GM21423 (cell line): ENCODE results near the gene AOAH.
"Not testable (repeated sequence)": the region's sequence is repeated elsewhere in the genome, so short reads cannot be mapped to it uniquely, and the experiment has no call there.

Experiments used
- ATAC-seq: cut with Tn5 transposase; IDR thresholded peaks from one replicate; pipeline ENCODE4 v1.9.1; 2021; ENCODE audit warnings: mild to moderate bottlenecking, moderate library complexity; ENCODE audit not compliant: unreplicated experiment

Gene AOAH

DNA sequence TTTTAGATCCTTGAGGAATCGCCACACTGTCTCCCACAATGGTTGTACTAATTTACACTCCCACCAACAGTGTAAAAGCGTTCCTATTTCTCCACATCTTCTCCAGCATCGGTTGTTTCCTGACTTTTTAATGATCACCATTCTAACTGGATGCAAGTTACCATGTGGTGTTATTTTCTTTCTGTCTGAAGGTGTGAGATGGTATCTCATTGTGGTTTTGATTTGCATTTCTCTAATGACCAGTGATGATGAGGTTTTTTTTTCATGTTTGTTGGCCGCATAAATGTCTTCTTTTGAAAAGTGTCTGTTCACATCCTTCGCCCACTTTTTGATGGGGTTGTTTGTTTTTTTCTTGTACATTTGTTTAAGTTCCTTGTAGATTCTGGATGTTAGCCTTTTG, 20.4 kb downstream of the AOAH start:
- ATAC-seq = not testable (repeated sequence)

DNA sequence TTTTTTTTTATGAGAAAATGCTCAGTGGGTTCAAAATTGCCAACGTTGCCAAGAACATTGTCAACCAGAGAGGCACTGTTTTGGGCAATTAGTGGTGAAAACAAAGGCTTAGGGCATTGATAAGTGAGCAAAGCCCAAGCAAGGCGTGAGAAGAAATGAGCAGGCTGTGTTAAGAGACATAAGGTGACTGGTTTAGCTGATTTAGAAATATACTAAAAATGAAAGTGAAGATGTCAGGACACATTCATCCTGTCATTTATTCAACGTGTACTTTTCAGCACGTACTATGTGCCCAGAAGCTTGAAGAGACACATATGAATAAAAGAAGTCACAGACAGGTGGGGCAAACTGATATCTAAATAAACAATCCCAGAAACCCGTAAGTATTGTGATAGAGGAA, 31.8 kb downstream of the AOAH start:
- peak; percentile 42 for ATAC-seq

DNA sequence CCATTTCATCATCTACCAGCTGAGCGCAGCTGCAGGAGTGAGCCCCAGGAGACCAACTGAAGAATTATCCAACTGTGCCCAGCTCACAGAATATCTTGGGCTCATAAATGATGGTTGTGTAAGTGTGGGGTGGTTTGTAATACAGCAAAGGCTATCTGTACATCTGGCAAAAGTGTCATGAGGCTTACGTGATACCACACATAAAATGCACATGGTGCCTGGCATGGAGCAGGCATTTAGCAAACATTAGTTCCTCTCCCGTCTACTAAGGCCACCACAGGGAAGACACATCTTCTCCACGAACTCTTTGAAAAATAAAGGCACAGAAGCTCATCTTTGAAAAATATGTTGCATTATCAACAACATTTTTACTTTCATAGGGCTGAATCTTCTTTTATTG, 32.3 kb downstream of the AOAH start:
- no peak for ATAC-seq

DNA sequence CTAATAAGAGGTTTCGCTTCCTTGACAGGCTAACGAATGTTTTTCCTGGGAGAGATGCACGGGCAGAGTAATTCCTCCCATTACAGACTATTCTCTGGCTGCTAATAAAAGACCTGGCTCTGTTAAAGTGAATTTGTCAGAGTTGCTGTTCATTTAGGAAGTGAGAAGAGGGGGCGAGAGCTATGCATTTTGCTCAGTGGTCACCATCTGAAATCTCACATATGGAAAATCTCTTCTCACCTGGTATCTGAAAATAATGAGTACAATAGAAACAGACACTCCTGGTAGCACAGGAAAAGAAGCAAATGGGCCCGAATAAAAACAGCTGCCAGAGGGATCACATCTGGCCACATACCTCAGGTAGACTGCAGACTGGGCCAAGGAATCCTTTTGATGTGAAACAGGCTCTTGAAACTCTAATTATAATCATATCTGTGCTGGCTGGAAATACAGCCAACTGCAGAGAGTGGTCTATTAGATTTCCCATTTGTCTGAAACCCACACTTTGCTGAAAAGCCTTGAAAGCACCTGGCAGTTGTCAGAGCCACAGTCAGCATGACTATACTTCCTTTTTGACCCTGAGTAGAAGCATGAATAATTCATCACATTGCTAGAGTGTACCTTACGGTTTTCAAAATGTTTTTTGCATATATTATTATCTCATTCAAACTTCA, 33.6 kb downstream of the AOAH start:
- ATAC-seq = peak; percentile 40

DNA sequence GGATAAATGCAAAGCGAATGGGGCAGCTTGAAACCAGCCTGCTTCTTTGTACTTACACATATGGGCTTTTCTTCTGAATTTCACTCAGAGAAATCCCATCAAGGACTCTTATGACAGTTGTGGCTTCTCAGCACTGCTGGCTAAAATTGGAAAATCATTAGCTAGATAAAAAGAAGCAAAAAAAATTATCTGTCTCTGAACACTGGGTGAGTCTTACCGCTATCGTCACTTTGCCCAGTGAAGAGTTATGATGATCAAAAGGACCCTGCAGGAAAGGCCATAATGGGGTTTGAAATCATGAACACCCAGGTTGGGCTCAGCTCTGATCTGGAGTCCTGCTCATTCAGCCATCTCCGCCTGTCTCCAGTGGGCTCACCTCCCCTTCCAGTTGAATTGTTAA, 34.3 kb downstream of the AOAH start:
- no peak for ATAC-seq

DNA sequence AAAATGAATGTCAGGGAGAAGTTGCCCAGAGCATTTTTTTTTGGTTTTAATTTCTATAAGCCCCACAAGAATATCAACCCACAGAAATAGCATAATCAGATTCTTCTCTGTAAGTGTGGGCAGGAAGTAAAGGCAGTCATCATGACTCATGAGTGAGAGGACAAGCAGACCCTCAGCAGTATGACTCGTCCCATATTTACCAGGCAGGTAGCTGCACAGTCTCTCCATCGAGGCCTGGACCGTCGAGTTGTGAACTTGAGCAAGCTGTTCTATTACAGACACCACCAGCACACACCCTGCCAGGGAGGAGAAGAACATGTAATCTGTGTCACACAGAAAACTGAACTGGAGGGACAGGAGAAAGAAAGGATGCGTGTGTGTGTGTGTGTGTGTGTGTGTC, 37.8 kb downstream of the AOAH start:
- no peak for ATAC-seq

DNA sequence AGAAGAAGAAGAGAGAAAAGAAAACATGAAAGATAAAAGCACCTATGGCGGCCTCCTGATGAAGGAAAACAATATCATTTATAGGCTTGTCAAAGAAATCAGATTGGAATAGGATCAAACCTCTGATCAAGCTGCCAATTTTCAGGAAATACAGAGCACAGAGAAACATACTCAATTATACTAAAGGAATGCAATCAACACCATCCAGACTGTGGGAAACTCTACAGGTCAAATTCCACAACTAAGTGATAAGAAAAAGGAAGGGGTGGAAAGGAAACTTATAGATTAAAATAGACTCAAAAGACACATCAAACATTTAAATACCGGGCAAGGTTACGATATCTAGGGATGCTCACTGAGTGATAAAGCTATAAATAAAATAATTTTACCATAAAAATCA, 39.3 kb downstream of the AOAH start:
- no peak for ATAC-seq

DNA sequence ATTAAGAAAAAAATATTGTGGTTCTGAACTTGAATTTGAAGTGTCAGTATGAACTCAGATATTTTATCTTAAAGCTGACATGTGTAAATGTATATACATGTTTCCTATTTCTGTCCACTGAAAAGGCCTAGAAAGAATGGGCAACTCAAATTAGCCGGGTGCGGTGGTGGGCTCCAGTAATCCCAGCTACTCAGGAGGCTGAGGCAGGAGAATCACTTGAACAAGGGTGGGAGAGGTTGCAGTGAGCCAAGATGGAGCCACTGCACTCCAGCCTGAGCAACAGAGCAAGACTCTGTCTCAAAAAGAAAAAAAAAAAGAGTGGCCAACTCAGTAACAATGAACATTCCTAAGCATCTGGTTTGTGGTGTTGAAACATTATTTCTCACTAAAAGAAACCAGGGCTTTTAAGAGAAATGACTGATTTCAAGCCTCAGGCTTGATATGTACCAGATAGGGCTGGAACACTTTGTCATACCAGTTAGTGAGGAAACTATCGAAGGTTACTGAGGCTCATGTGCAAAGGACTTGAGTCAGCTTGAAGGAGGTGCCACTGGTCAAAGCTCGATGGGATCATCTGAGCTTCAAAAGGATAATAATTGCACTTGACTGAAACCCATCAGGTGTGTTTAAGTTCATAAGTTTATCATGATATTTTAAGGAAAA, 40.5 kb downstream of the AOAH start:
- ATAC-seq = no peak

DNA sequence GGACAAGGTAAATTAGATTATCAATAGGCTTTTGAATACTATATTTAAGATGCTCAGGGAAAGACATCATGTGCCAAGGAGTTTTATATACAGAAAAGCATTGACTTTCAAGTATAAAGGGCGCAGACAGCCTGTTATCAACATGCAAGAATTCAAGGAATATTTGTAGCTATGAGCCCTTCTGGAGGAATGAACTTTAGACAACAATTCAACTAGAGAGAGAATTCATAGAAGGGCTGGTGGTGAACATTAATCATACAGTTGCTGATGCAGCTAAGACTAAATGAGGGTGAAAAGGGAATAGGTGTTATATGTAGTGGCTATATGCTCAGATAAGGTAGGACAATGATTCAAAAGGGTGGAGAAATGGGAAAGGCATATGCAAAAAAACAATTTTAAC, 41.2 kb downstream of the AOAH start:
- no peak for ATAC-seq

DNA sequence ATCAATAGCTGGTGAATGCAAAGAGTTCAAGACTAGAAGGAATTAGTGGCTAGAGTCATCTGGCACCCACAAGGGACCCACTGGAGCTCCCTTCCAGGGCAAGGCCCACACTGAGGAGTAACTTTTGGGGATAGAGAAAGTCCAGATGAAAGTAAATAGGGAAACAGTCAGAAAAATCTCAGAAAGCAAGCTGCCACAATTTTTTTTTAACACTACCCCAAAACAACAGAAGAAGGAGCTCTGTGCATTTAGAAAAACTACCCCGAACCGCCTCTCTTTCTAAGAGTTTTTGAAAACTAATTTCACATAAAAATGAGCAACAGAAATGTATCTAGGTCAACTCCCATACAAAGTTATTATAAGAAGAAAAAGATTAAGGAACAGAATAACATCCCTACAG, 42.2 kb downstream of the AOAH start:
- no peak for ATAC-seq

DNA sequence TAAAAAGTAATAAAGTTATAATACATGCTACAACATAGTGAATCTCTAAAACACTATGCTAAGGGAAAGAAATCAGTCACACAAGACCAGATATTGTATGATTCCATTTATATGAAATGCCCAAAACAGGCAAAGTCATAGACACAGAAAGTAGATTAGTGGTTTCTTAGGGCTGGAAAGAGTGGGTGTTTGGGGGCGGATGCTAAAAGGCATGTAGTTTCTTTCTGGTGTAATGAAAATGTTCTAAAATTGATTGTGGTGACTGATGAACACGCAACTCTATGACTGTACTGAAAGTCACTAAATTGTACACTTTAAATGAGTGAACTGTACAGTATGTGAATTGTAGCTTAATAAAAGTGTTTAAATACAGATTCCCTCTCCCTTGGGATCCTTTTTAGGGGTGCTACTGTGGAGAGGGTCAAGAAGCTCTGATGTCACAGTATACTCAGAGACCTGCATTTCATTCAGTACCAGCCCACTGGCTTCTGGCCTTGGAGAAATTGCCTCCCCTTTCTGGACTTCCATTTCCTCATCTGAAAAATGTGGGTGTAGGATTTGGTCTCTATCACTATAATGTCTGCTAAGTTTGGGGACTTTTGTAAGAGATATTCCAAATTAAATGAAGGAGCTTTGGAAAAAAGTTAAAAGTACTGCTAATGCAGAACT, 46.4 kb downstream of the AOAH start:
- ATAC-seq = no peak

DNA sequence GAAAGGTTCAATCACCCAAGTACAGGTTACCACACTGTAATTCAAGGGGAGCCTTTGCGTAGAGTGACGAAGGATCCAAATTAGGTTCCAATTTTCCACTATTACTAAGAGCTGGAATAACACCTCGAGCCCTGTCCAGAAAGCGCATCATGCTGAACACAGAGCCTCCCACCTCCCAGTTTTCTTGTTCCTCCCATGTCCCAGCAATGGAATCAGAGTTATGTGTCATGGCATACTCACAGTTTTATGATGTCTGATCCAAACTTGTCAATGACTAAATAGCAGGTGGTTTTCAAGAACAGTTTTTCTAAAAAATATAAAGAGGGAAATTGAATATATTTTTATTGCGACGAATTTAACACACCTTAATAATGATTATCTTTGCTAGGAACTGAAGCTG, 50.6 kb downstream of the AOAH start:
- ATAC-seq = no peak

DNA sequence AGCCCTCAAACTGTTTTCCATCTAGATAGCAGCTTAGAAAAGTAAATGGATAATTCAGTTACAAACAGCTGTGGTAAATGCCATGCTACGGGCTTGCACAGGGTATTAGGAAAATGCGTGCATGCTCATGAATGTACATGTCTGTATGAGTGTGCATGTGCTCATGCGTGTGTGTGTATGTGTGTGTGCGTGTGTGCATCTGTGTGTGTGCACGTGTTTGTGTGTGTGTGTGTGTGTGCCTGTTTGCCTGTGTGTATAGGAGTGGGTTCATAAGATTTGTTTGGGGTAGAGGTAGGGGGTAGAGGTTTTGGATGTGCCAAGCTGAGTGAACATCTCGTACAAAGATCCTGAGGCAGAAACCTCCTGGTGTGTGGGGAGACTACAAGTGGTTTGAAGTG, 52.9 kb downstream of the AOAH start:
- no peak for ATAC-seq

DNA sequence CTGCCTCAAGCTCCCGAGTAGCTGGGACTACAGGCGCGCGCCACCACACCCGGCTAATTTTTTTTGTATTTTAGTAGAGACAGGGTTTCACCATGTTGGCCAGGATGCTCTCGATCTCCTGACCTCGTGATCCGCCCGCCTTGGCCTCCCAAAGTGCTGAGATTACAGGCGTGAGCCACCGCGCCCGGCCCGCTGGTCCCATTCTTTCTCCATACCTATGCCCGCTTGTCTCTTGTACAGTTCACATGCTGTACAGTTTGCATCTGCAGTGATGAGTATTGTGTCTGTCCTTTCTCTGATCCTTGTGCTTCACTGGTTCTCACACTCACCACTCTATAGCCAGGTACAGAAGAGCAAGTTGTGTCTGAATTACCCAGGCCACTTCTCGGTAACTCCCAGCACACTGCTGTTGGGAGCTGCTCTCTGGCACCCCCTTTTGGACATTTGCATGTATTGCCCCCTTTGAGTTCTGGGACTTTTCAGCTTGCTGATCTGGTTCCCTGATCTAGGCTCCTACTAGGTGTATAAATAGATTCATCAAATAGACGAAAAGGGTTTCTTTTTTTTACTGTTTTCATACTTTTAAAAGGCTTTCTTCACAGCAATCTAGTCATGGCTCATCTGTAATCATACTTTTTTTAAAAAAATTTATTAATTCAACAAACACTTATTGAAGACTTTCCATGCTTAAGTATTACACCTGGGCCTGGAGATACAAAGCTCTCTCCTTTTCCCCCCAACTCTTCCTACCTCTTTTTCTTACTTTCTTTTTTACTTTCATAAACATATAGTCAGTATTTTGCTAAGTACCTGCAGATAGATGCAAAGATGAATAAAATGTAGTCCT, 53.5 kb downstream of the AOAH start:
- peak; percentile 49 for ATAC-seq

DNA sequence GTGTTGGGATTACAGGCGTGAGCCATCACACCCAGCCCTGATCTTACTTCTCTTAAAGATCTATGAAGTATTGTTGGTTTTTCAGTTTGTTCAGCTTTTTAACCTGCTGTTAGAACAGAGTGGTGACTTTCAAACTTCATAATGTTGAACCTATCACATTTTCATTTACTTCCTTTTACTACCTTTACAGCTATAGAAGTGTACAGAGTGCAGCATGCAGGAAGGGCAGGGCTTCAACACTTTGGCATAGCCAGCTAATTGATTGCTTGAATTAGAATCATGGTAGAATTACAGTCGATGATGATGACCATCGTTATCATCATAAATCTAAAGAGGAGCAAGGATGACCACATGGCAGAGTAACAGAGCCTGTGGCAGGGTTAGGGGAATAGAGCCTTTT, 55.5 kb downstream of the AOAH start:
- no peak for ATAC-seq

DNA sequence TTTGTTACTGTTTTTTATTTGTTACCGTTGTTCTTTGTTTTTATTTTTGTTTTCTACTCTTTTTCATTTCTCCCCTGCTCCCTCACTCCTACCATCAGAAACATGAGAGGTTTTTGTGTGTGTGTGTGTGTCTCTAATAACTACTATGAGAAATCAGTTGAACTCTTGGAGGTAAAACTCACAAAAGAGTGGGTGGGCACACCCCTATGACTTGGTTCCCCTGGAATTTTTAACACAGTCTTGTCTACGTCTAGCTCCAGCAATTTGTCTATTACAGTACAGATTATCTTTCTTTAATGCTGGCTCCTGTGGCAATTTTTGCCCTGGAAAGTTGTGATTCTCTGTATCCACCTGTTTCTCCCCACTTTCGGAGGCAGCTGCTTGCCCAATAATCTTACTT, 56.2 kb downstream of the AOAH start:
- ATAC-seq = no peak

DNA sequence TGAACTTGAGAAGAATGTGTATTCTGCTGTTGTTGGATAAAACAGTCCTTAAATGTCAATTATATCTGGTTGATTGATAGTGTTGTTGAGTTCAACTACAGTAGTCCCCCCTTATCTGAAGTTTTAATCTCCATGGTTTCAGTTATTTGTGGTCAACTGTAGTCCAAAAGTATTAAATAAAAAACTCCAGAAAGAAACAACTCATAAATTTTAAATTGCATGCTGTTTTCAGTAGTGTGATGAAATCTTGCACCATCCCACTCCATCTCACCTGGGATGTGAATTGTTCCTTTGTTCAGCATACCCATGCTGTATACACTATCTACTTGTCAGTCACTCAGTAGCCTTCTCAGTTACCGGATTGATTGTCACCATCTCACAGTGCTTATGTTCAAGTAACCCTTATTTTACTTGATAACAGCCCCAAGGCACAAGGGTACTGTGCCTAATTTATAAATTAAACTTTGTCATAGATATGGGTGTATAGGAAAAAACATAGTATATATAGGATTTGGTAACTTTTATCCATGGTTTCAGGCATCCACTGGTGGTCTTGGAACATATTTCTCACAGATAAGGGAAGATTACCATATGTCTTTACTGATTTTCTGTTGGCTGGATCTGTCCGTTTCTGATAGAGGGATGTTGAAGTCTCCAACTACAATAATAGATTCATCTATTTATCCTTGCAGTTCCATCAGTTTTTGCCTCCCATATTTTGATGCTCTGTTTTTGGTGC, 57.1 kb downstream of the AOAH start:
- ATAC-seq = no peak

DNA sequence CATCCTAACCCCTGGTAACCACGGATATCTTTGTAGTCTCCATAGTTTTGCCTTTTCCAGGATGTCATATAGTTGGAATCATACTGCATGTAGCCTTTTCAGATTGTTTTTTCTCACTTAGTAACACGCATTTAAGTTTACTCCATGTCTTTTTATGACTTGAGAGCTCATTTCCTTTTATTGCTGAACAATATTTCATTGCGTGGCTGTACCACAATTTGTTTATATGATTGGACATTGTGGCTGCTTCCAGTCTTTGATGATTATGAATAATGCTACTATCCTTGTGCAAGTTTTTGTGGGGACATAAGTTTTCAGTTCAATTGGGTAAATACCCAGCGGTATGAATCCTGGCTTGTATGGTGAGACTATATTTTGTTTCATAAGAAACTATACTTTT, 60.8 kb downstream of the AOAH start:
- ATAC-seq = no peak

DNA sequence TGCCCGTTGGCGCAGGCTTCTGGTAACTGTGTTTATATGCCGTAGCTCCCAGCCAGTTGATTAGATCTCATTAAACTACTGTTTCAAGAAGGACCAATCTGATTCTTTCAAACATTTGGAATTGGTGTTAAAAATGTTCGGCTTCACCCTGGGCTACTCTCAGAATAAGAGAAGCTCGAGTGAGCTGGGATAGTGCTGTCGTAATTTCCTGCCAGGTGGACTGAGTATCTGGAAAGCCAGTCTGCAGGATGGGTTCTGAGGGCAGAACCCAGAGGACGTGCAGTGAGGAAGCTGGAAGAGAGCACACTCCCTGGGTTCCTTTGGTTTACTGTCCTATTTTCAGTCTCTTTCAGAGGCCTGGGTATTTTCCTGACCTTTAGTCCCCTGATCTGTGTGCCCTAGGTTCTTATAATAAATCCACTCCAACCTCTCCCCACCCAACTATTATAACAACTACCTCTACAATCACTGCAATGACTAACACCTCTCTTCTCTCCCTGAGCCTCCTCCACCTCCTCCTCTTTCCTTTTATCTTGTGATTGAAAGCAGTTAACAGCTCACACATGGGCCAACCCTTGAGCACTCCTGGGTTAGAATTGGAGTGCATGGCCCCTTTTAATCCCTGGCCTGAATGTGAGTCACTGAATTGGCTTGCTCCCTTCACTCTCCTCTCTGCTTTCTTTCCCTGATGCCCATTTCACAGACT, 63.0 kb downstream of the AOAH start:
- no peak for ATAC-seq

DNA sequence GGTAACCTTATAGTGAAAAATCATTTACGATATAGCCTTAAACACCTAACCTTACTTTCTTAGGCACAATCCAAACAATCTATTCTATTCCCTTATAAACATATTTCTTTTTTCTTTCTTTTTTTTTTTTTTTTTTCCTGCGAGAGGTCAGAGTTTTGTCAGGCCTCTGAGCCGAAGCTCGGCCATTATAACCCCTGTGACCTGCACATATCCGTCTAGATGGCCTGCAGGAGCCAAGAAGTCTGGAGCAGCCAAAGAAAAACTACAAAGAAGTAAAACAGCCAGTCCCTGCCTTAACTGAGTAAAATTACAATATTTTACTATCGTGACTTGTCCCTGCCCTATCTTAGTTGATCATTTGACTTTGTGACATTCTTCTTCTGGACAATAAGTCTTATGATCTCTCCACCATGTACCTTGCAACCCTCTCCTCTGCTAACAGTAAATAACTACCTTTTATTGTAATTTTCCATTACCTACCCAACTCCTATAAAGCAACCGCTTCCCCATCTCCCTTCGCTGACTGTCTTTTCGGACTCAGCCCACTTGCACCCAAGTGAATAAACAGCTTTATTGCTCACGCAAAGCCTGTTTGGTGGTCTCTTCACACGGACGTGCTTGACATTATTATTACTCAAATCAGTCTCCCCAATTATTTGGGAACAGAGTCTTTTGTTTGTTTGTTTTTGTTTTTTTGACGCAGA, 64.5 kb downstream of the AOAH start:
- ATAC-seq = no peak
